CD8-positive, alpha-beta memory T cell (primary cell): Measurements from ENCODE around the gene SHOX. TPM values are rescaled to one million over a fixed set of nuclear protein-coding genes. Genes with fewer than 3 reads are reported as not detected.
"Not testable (repeated sequence)": the region's sequence is repeated elsewhere in the genome, so short reads cannot be mapped to it uniquely, and the experiment has no call there.

Experiments
- CTCF ChIA-PET: fragments of 350-600 bp; sonication (Branson Sonifier 250); formaldehyde crosslinking; loops from one replicate; lab custom pipeline; 2021; ENCODE audit warnings: antibody characterized with exemption; lab: Charles Lee
- POLR2A ChIA-PET: fragments of 350-600 bp; sonication (Branson Sonifier 250); formaldehyde crosslinking; loops from one replicate; lab custom pipeline; 2021; ENCODE audit warnings: antibody characterized with exemption; lab: Charles Lee
- DNase-seq, 5 donors: peaks; one replicate each; pipeline versions ENCODE4 v3.0.0 to v3.0.0-alpha.2; 2020 to 2022; ENCODE audit warnings: mixed read lengths in 1 of 5
- H3K27ac ChIP-seq: one replicate; pipeline ENCODE4 v1.7.0; 2013; ENCODE audit warnings: low read depth, mild to moderate bottlenecking, low read length, moderate library complexity
- H3K27me3 ChIP-seq: 2 replicates; pipeline ENCODE4 v1.7.0; 2013; ENCODE audit warnings: low read length, mild to moderate bottlenecking; ENCODE audit not compliant: insufficient read depth, poor library complexity, severe bottlenecking
- H3K36me3 ChIP-seq: 2 replicates; pipeline ENCODE4 v1.7.0; 2013; ENCODE audit warnings: mild to moderate bottlenecking, low read length, moderate library complexity; ENCODE audit not compliant: insufficient read depth
- H3K4me1 ChIP-seq: 2 replicates; pipeline ENCODE4 v1.7.0; 2013; ENCODE audit warnings: mild to moderate bottlenecking, low read length, moderate library complexity; ENCODE audit not compliant: insufficient read depth
- H3K4me3 ChIP-seq: 2 replicates; pipeline ENCODE4 v1.7.0; 2013; ENCODE audit warnings: mild to moderate bottlenecking, low read length
- H3K9me3 ChIP-seq: 2 replicates; pipeline ENCODE4 v1.7.0; 2013; ENCODE audit warnings: mild to moderate bottlenecking, low read length
- H3K27ac Mint-ChIP-seq, 8 donors: one replicate each; pipeline ENCODE4 v1.8.0; 2020 to 2021; ENCODE audit warnings: mixed read lengths in 8 of 8, mild to moderate bottlenecking in 6 of 8, inconsistent platforms in 3 of 8, moderate library complexity in 3 of 8
- H3K27me3 Mint-ChIP-seq, 2 donors: one replicate each; pipeline ENCODE4 v1.8.0; 2020 to 2021; ENCODE audit warnings: mixed read lengths in 2 of 2, mild to moderate bottlenecking in 1 of 2, moderate library complexity in 1 of 2
- H3K36me3 Mint-ChIP-seq, 3 donors: one replicate each; pipeline ENCODE4 v1.8.0; 2020 to 2021; ENCODE audit warnings: mixed read lengths in 3 of 3, inconsistent platforms in 1 of 3, mild to moderate bottlenecking in 1 of 3
- H3K4me1 Mint-ChIP-seq, 3 donors: one replicate each; pipeline ENCODE4 v1.8.0; 2020 to 2021; ENCODE audit warnings: mixed read lengths in 3 of 3, inconsistent platforms in 1 of 3, mild to moderate bottlenecking in 1 of 3
- H3K4me3 Mint-ChIP-seq, 7 donors: one replicate each; pipeline ENCODE4 v1.8.0; 2020 to 2021; ENCODE audit warnings: mixed read lengths in 7 of 7, mild to moderate bottlenecking in 6 of 7, moderate library complexity in 4 of 7, inconsistent platforms in 2 of 7
- H3K9me3 Mint-ChIP-seq, 5 donors: one replicate each; pipeline ENCODE4 v1.8.0; 2020 to 2022; ENCODE audit warnings: mixed read lengths in 5 of 5, mild to moderate bottlenecking in 3 of 5, moderate library complexity in 2 of 5, inconsistent platforms in 1 of 5
- polyA plus RNA-seq: library from polyadenylated mRNA; unstranded; fragments of 300-500 nt; fragmentation: Illumina TruSeq; gene quantifications from one replicate; pipeline ENCODE4 v1.2.3, GENCODE V29; 2021
- total RNA-seq, 2 experiments: library from RNA; stranded (reverse); gene quantifications; one replicate each; pipeline ENCODE4 v1.2.3, GENCODE V29; 2021

Gene SHOX
- total and polyA plus RNA-seq, 3 experiments from 2014 or later: not detected

DNA sequence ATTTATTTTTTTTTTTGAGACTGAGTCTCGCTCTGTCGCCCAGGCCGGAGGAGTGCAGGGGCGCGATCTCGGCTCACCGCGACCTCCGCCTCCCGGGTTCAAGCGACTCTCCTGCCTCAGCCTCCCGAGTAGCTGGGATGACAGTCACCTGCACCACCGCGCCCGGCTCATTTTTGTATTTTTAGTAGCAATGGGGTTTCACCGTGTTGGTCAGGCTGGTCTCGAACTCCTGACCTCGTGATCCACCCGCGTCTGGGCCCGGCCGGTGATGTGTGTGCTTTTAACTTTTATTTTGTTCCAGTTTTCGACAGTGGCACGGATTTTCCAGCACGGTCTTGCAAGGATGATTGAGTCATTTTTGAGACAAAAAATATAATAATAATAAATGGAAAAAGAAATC, 21.3 kb downstream of the SHOX start:
- H3K4me1 ChIP-seq, H3K36me3 ChIP-seq, POLR2A ChIA-PET, H3K4me1 Mint-ChIP-seq, H3K9me3 ChIP-seq, H3K4me3 Mint-ChIP-seq, H3K27ac ChIP-seq, H3K9me3 Mint-ChIP-seq, H3K27me3 Mint-ChIP-seq, H3K4me3 ChIP-seq, H3K36me3 Mint-ChIP-seq, H3K27me3 ChIP-seq, CTCF ChIA-PET, DNase-seq, H3K27ac Mint-ChIP-seq: not testable (repeated sequence)

DNA sequence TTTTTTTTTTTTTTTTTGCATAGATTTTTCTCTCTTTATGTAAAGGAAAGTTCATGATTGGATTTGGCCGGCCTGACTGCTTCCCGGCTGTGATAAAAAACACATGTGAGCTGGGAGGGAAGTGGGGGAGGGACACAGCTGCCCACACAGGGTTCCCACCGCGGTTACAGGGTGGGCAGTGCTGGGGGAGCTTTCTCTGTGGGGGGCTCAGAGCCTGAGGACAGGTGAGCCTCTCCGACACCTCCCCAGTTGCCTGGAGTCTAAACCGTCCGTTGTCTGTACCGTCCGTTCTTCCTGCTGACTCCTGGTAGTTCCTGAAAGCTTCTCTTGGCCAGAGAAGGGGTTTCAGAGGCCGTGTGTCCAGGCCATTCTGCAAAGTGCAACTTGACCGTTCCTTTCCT, 21.8 kb downstream of the SHOX start:
- no peak overlapping the region for H3K27ac ChIP-seq
- Mint-ChIP-seq H3K4me1 (no peaks in the 10 kb centered on the region), H3K27me3 (no peaks in the 10 kb centered on the region), H3K4me3 (no peak overlapping the region), H3K9me3 (peaks cover 0 to 2% (median 0%) of the 10 kb centered on the region in 5 donors), H3K36me3 (no peaks in the 10 kb centered on the region), H3K27ac (no peak overlapping the region)
- no peak for DNase-seq
- H3K9me3 ChIP-seq: no peaks in the 10 kb centered on the region
- no peaks in the 10 kb centered on the region for H3K27me3 ChIP-seq
- POLR2A ChIA-PET: no interaction called here
- H3K36me3 ChIP-seq: no peaks in the 10 kb centered on the region
- CTCF ChIA-PET: no interaction called here
- no peak overlapping the region for H3K4me3 ChIP-seq
- no peaks in the 10 kb centered on the region for H3K4me1 ChIP-seq

DNA sequence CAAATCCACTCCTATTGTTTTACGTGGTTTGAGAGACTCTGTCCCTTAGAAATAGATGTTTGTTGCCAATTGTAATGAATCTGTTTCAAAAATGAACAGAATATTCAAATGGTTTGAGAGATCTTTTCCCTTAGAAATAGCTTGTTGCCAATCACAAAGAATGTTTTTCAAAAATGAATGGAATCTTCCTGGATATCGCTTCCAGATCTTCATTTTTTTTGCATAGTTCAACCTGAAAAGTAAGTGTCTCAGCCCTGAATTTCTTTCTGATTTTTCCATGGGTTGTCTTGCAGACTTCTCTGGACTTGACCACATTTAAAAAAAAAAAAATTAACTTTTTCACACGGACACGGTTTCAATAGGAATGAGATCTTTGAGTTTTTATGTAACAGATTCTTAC, 22.7 kb downstream of the SHOX start:
- H3K4me3 ChIP-seq: no peak overlapping the region
- no peak for DNase-seq
- POLR2A ChIA-PET: no interaction called here
- H3K9me3 ChIP-seq: no peaks in the 10 kb centered on the region
- no peaks in the 10 kb centered on the region for H3K4me1 ChIP-seq
- H3K27me3 Mint-ChIP-seq: no peaks in the 10 kb centered on the region
- H3K4me3 Mint-ChIP-seq: no peak overlapping the region
- no peak overlapping the region for H3K27ac Mint-ChIP-seq
- no peaks in the 10 kb centered on the region for H3K36me3 ChIP-seq
- H3K4me1 Mint-ChIP-seq: no peaks in the 10 kb centered on the region
- CTCF ChIA-PET: no interaction called here
- H3K9me3 Mint-ChIP-seq: peaks cover 0 to 2% (median 0%) of the 10 kb centered on the region in 5 donors
- H3K36me3 Mint-ChIP-seq: no peaks in the 10 kb centered on the region
- no peak overlapping the region for H3K27ac ChIP-seq
- H3K27me3 ChIP-seq: no peaks in the 10 kb centered on the region

DNA sequence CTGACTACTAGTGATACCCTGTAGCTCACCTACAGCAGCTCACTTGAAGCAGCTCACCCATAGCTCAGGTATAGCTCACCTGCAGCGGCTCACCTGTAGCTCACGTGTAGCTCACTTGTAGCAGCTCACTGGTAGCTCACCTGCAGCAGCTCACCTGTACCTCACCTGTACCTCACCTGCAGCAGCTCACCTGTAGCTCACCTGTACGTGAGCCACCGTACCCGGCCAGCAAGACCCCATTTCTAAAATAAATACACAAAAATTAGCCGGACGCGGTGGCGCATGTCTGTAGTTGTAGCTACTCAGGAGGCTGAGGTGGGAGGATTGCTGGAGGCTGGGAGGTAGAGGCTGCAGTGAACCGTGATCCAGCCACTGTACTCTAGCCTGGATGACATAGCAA, 30.6 kb downstream of the SHOX start:
- H3K4me1 Mint-ChIP-seq: no peaks in the 10 kb centered on the region
- ChIA-PET POLR2A (no interaction called here), CTCF (no interaction called here)
- no peak overlapping the region for H3K27ac ChIP-seq
- H3K9me3 Mint-ChIP-seq: peaks cover 0 to 10% (median 4%) of the 10 kb centered on the region in 5 donors
- H3K36me3 ChIP-seq: no peaks in the 10 kb centered on the region
- no peak overlapping the region for H3K4me3 ChIP-seq
- no peak overlapping the region for H3K4me3 Mint-ChIP-seq
- no peaks in the 10 kb centered on the region for H3K27me3 Mint-ChIP-seq
- no peaks in the 10 kb centered on the region for H3K9me3 ChIP-seq
- DNase-seq: no peak
- no peaks in the 10 kb centered on the region for H3K36me3 Mint-ChIP-seq
- H3K27me3 ChIP-seq: no peaks in the 10 kb centered on the region
- H3K4me1 ChIP-seq: no peaks in the 10 kb centered on the region
- H3K27ac Mint-ChIP-seq: no peak overlapping the region

DNA sequence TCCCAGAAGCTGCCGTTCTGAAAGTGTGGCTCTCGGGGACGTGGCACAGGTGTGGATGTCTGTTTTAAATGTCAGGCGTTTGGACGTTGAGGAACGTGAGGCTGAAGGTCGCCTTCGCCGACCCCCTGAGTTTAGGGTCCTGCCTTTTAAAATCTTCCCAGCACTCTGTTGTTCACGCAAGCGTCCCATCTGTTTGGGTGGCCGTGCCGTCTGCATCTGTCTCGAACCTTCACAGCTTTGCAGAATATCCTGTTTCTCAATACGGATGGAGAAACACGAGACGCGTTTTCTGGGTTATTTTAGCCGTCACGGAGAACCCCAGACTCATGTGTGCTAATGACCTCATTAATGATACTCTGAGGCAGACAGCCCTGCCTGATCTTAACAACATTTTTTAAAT, 31.5 kb downstream of the SHOX start:
- H3K27me3 ChIP-seq: no peaks in the 10 kb centered on the region
- Mint-ChIP-seq H3K9me3 (peaks cover 0 to 10% (median 4%) of the 10 kb centered on the region in 5 donors), H3K4me3 (no peak overlapping the region), H3K4me1 (no peaks in the 10 kb centered on the region), H3K27me3 (no peaks in the 10 kb centered on the region), H3K27ac (no peak overlapping the region), H3K36me3 (no peaks in the 10 kb centered on the region)
- ChIA-PET POLR2A (no interaction called here), CTCF (no interaction called here)
- no peak overlapping the region for H3K4me3 ChIP-seq
- H3K27ac ChIP-seq: no peak overlapping the region
- H3K4me1 ChIP-seq: no peaks in the 10 kb centered on the region
- no peaks in the 10 kb centered on the region for H3K36me3 ChIP-seq
- H3K9me3 ChIP-seq: no peaks in the 10 kb centered on the region
- no peak for DNase-seq

DNA sequence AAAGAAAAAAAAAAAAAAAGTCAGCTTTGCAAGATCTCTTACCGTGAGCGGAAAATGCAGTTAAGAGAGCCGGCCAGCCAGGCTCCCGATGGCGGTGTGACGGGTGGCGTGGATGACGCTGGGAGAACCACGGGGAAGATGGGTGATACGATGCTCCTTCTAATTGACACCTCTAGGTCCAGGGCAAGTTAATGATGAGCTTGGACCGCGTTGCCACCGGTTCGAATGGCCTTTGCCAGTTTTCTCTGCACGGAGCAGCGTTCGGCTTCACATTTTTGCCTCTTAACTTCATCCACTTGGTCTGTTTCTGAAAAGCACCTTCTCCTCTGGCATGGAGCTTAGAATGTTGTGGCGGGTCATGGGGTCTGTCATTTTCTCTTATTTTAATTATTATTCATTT, 33.2 kb downstream of the SHOX start:
- no peaks in the 10 kb centered on the region for H3K4me1 ChIP-seq
- POLR2A ChIA-PET: no interaction called here
- Mint-ChIP-seq H3K4me3 (no peak overlapping the region), H3K27ac (no peak overlapping the region), H3K36me3 (no peaks in the 10 kb centered on the region), H3K27me3 (no peaks in the 10 kb centered on the region), H3K4me1 (no peaks in the 10 kb centered on the region), H3K9me3 (peaks cover under 1 to 10% (median 4%) of the 10 kb centered on the region in 5 donors)
- DNase-seq: no peak
- CTCF ChIA-PET: no interaction called here
- H3K4me3 ChIP-seq: no peak overlapping the region
- H3K27me3 ChIP-seq: no peaks in the 10 kb centered on the region
- no peak overlapping the region for H3K27ac ChIP-seq
- no peaks in the 10 kb centered on the region for H3K36me3 ChIP-seq
- no peaks in the 10 kb centered on the region for H3K9me3 ChIP-seq

DNA sequence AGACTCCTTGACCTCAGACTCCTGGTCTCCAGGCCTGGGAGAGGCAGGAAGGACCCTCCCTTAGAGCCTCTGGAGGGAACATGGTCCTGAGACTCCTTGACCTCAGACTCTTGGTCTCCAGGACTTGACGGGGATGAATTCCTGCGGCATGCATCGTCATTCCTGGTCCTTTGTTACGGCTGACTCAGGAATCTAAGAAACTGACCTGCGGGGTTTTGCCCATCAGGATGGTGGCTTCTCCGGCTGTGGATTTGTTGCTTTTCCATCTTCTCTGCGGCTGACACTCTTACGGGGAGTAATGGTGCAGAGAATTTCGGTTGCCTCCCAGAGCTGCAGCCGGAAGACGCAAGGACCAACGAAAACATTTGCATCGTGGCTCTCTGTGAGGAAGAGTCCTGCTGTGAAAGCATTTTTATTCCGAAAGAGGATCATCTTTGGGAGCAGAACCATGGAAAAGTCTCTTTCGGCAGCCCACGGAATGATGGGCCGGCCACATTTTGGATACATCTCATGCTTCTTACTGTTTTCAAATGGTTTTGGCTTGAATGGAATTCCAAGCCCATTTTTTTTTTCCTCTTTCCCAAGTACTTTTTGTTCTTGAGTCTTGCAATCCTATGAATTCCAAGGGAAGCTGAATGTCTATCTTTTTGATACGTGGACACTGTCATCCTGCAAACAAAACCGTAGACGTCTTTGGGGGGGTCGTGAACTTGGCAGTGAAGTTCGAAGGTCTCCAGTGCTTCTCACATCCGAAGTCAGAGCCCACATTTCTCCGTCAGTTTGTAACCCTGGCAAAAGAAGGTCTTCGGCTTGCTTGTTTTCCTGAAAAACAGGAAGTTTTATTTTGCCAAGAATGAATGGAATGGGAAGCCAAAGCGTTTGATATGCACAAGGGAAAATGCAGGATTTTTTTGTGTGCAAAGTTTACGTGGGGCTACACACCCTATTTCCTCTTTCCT, 36.5 kb downstream of the SHOX start:
- H3K27me3 ChIP-seq: no peaks in the 10 kb centered on the region
- no peak for DNase-seq
- Mint-ChIP-seq H3K4me1 (no peaks in the 10 kb centered on the region), H3K9me3 (peaks cover 3 to 10% (median 4%) of the 10 kb centered on the region in 5 donors), H3K4me3 (no peak overlapping the region), H3K36me3 (no peaks in the 10 kb centered on the region), H3K27ac (no peak overlapping the region), H3K27me3 (no peaks in the 10 kb centered on the region)
- ChIA-PET CTCF (no interaction called here), POLR2A (no interaction called here)
- H3K9me3 ChIP-seq: no peaks in the 10 kb centered on the region
- no peak overlapping the region for H3K4me3 ChIP-seq
- H3K36me3 ChIP-seq: no peaks in the 10 kb centered on the region
- H3K4me1 ChIP-seq: no peaks in the 10 kb centered on the region
- no peak overlapping the region for H3K27ac ChIP-seq

DNA sequence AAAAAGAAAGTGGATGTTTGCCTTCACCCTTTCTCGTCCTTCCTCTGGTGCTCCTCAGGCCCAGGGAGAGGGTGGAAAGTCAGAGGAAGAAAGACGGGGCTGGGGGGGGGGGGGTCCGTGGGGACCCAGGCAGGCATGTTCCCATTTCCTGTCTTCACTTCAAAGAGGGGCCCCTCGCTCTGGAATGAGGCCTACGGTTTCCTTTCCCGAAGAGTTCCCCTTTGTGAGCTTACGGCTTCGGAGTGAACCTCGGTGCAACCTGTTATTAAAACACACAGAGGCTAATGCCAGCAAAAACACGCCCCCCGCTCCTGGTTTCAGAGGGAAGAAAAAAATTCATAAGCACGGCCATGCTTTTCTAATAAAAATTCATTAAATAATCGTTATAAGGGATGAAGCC, 40.1 kb downstream of the SHOX start:
- Mint-ChIP-seq H3K36me3 (peaks cover 0 to 3% (median 0%) of the 10 kb centered on the region in 3 donors), H3K4me3 (no peak overlapping the region), H3K9me3 (peaks cover 3 to 9% (median 8%) of the 10 kb centered on the region in 5 donors), H3K27me3 (peaks cover 3 to 6% of the 10 kb centered on the region in 2 donors), H3K4me1 (no peaks in the 10 kb centered on the region), H3K27ac (no peak overlapping the region)
- Histone ChIP-seq H3K4me3 (no peak overlapping the region), H3K4me1 (no peaks in the 10 kb centered on the region), H3K27ac (no peak overlapping the region), H3K27me3 (no peaks in the 10 kb centered on the region), H3K36me3 (no peaks in the 10 kb centered on the region), H3K9me3 (no peaks in the 10 kb centered on the region)
- CTCF ChIA-PET: no interaction called here
- POLR2A ChIA-PET: no interaction called here
- DNase-seq: no peak
